GM19324 (cell line): ENCODE measurements around the gene FOLR2.
"Not testable (repeated sequence)": the region's sequence is repeated elsewhere in the genome, so short reads cannot be mapped to it uniquely, and the experiment has no call there.

Experiments used
- ATAC-seq: cut with Tn5 transposase; IDR thresholded peaks from one replicate; pipeline ENCODE4 v1.9.1; 2021; ENCODE audit warnings: mild to moderate bottlenecking, moderate library complexity; ENCODE audit not compliant: unreplicated experiment, low FRiP score

The FOLR2 gene

GRCh38 chr11:72216638-72217037, at the start of gene FOLR2:
Gene FOLR2, plus strand, starts transcription at chr11:72216794. Its CDS starts 1,791 bp downstream, at chr11:72218585.
- no peak for ATAC-seq

- not testable (repeated sequence) for ATAC-seq
Observed at GRCh38 chr11:72169046-72169555, 47.5 kb upstream of the FOLR2 start.

GRCh38 chr11:72169754-72170153, 46.8 kb upstream of the FOLR2 start:
- not testable (repeated sequence) for ATAC-seq

- ATAC-seq = not testable (repeated sequence)
Observed at GRCh38 chr11:72172043-72172442, 44.6 kb upstream of the FOLR2 start.

- ATAC-seq = no peak
Observed at GRCh38 chr11:72173291-72173690, 43.3 kb upstream of the FOLR2 start.

GRCh38 chr11:72174302-72175070, 42.1 kb upstream of the FOLR2 start:
- ATAC-seq = no peak

- no peak for ATAC-seq
Observed at GRCh38 chr11:72177656-72178055, 38.9 kb upstream of the FOLR2 start.

GRCh38 chr11:72179049-72179803, 37.4 kb upstream of the FOLR2 start:
- no peak for ATAC-seq

GRCh38 chr11:72179804-72180396, 36.7 kb upstream of the FOLR2 start:
- ATAC-seq = no peak

- not testable (repeated sequence) for ATAC-seq
Observed at GRCh38 chr11:72180892-72181552, 35.6 kb upstream of the FOLR2 start.

- ATAC-seq = not testable (repeated sequence)
Observed at GRCh38 chr11:72181553-72181958, 35.0 kb upstream of the FOLR2 start.

- ATAC-seq = no peak
Observed at GRCh38 chr11:72188267-72188666, 28.3 kb upstream of the FOLR2 start.

- no peak for ATAC-seq
Observed at GRCh38 chr11:72189455-72190250, 26.9 kb upstream of the FOLR2 start.

- ATAC-seq = no peak
Observed at GRCh38 chr11:72190631-72191071, 25.9 kb upstream of the FOLR2 start.

GRCh38 chr11:72191961-72192381, 24.6 kb upstream of the FOLR2 start, which contains the start of gene FOLR1:
Gene FOLR1, plus strand, starts transcription at chr11:72192140. Its CDS starts 34 bp downstream, at chr11:72192174.
- no peak for ATAC-seq

GRCh38 chr11:72195518-72196270, 20.9 kb upstream of the FOLR2 start:
- ATAC-seq = no peak

- ATAC-seq = not testable (repeated sequence)
Observed at GRCh38 chr11:72201445-72201844, 15.1 kb upstream of the FOLR2 start.

GRCh38 chr11:72202571-72202970, 14.0 kb upstream of the FOLR2 start:
- no peak for ATAC-seq

GRCh38 chr11:72203163-72203562, 13.4 kb upstream of the FOLR2 start:
- no peak for ATAC-seq
